Hepatocyte (in vitro differentiated cells): Measurements from ENCODE around the gene TDP2.

ENCODE experiments used
- EZH2 ChIP-seq: fragments of 200-600 bp; sonication (generic); IDR thresholded peaks from 2 replicates; pipeline ENCODE4 v1.6.1; 2016; ENCODE audit warnings: antibody characterized with exemption, mild to moderate bottlenecking, borderline replicate concordance
- EZH2phosphoT487 ChIP-seq: fragments of 200-600 bp; sonication (generic); IDR thresholded peaks from one replicate; pipeline ENCODE4 v1.6.1; 2018; ENCODE audit warnings: antibody characterized with exemption, mild to moderate bottlenecking, low read depth, moderate library complexity; ENCODE audit not compliant: unreplicated experiment, severe bottlenecking
- TF ChIP-seq, protein P1 (sequence below): fragments of 200-600 bp; sonication (generic); IDR thresholded peaks from 2 replicates; pipeline ENCODE4 v1.5.1; 2016; ENCODE audit warnings: antibody characterized with exemption, mild to moderate bottlenecking; ENCODE audit not compliant: poor library complexity

DNA sequence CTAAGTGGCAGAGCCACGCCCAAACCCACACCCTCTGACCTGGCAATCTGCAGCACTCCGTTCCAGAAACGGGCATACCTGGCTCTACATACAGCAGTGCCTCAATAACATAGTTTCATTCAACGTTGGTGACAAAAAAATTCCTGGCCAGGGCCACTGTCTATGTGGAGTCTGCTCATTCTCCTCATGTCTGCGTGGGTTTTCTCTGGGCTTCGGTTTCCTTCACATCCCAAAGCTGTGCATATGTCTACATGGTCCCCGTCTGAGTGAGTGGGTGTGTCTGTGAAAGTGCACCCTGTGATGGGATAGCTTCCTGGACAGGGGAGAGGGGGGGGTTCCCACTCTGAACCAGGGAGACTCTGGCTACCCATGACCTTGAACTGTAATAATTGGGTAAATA is 22.8 kb downstream of the TDP2 start:
- TF ChIP-seq, protein P1, sequence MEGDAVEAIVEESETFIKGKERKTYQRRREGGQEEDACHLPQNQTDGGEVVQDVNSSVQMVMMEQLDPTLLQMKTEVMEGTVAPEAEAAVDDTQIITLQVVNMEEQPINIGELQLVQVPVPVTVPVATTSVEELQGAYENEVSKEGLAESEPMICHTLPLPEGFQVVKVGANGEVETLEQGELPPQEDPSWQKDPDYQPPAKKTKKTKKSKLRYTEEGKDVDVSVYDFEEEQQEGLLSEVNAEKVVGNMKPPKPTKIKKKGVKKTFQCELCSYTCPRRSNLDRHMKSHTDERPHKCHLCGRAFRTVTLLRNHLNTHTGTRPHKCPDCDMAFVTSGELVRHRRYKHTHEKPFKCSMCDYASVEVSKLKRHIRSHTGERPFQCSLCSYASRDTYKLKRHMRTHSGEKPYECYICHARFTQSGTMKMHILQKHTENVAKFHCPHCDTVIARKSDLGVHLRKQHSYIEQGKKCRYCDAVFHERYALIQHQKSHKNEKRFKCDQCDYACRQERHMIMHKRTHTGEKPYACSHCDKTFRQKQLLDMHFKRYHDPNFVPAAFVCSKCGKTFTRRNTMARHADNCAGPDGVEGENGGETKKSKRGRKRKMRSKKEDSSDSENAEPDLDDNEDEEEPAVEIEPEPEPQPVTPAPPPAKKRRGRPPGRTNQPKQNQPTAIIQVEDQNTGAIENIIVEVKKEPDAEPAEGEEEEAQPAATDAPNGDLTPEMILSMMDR = no peak
- TF ChIP-seq EZH2phosphoT487 (no peak), EZH2 (no peak)
